ENCODE data around the gene GNPNAT1.

GNPNAT1 gene

GRCh38 chr14:52833891-52834290, 42.5 kb upstream of the GNPNAT1 start:
- TF ChIP-seq EZH2 (IDR thresholded peaks at IDR 0.05; ENCODE audit: borderline replicate concordance, low read length) = no peak
- TF ChIP-seq, protein P1, sequence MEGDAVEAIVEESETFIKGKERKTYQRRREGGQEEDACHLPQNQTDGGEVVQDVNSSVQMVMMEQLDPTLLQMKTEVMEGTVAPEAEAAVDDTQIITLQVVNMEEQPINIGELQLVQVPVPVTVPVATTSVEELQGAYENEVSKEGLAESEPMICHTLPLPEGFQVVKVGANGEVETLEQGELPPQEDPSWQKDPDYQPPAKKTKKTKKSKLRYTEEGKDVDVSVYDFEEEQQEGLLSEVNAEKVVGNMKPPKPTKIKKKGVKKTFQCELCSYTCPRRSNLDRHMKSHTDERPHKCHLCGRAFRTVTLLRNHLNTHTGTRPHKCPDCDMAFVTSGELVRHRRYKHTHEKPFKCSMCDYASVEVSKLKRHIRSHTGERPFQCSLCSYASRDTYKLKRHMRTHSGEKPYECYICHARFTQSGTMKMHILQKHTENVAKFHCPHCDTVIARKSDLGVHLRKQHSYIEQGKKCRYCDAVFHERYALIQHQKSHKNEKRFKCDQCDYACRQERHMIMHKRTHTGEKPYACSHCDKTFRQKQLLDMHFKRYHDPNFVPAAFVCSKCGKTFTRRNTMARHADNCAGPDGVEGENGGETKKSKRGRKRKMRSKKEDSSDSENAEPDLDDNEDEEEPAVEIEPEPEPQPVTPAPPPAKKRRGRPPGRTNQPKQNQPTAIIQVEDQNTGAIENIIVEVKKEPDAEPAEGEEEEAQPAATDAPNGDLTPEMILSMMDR (IDR thresholded peaks at IDR 0.05; ENCODE audit: low read length) = no peak
- Histone ChIP-seq H3K36me3 (ENCODE audit: insufficient read depth, low read length) (no peaks in the 10 kb centered on the region), H2AFZ (ENCODE audit: low read length) (no peak overlapping the region), H3K9ac (ENCODE audit: low read length) (no peak overlapping the region), H3K79me2 (ENCODE audit: insufficient read depth, low read length) (no peaks in the 10 kb centered on the region), H4K20me1 (ENCODE audit: insufficient read depth, low read length) (no peaks in the 10 kb centered on the region), H3K27me3 (ENCODE audit: insufficient read depth, low read length) (peaks cover 5% of the 10 kb centered on the region; the same call in 1 of the 2 replicates), H3K9me3 (ENCODE audit: low read length) (no peaks in the 10 kb centered on the region), H3K27ac (ENCODE audit: low read depth, low read length, poor library complexity, severe bottlenecking) (no peak overlapping the region), H3K4me1 (ENCODE audit: insufficient read depth, low read length, severe bottlenecking) (no peaks in the 10 kb centered on the region), H3K9me2 (ENCODE audit: low read depth, low read length) (no peaks in the 10 kb centered on the region), H3K4me2 (ENCODE audit: low read length) (no peak overlapping the region), H3K4me3 (ENCODE audit: low read depth, low read length, poor library complexity, severe bottlenecking) (no peak overlapping the region), H3F3A (ENCODE audit: insufficient read depth, low read length) (no peaks in the 10 kb centered on the region)

DNA sequence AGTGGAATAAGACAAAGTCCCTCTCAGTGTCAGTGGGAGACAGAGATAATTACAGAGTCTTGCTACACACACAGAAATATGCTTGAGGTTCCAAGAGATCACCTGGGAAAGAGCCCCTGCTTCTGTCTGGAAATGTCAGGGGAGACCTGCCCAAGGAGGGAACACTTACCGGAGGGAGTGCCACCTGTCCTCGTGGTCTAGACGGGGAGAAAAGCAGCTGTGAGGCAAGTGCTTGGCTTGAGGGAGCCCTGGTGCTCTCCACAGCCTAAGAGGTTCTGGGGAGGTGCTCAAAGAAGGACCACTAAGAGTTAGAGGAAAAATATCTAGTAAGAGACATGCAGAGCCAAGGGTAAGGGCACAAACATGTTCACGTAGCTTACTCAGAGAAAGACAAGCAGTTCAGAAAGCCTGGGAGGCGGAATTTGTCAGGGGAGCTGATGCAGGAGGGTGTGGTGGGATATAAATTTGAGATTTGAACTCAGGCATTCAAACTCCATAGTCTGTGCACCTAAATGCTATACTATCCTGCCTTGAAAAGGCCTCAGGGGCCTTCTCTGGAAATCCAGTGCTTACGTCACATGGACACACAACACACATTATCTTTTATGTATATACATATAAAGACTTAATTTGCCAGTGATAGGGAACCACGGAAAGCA, 38.2 kb upstream of the GNPNAT1 start:
- Histone ChIP-seq H3F3A (ENCODE audit: insufficient read depth, low read length) (no peaks in the 10 kb centered on the region), H3K36me3 (ENCODE audit: insufficient read depth, low read length) (no peaks in the 10 kb centered on the region), H4K20me1 (ENCODE audit: insufficient read depth, low read length) (no peaks in the 10 kb centered on the region), H2AFZ (ENCODE audit: low read length) (no peak overlapping the region), H3K4me3 (ENCODE audit: low read depth, low read length, poor library complexity, severe bottlenecking) (no peak overlapping the region), H3K9ac (ENCODE audit: low read length) (no peak overlapping the region), H3K27me3 (ENCODE audit: insufficient read depth, low read length) (peaks cover 5% of the 10 kb centered on the region; the same call in 1 of the 2 replicates), H3K9me3 (ENCODE audit: low read length) (no peaks in the 10 kb centered on the region), H3K79me2 (ENCODE audit: insufficient read depth, low read length) (no peaks in the 10 kb centered on the region), H3K9me2 (ENCODE audit: low read depth, low read length) (no peaks in the 10 kb centered on the region), H3K4me1 (ENCODE audit: insufficient read depth, low read length, severe bottlenecking) (no peaks in the 10 kb centered on the region), H3K27ac (ENCODE audit: low read depth, low read length, poor library complexity, severe bottlenecking) (no peak overlapping the region), H3K4me2 (ENCODE audit: low read length) (no peak overlapping the region)
- TF ChIP-seq, protein P1 (IDR thresholded peaks at IDR 0.05; ENCODE audit: low read length) = no peak
- no peak for TF ChIP-seq EZH2 (IDR thresholded peaks at IDR 0.05; ENCODE audit: borderline replicate concordance, low read length)

DNA sequence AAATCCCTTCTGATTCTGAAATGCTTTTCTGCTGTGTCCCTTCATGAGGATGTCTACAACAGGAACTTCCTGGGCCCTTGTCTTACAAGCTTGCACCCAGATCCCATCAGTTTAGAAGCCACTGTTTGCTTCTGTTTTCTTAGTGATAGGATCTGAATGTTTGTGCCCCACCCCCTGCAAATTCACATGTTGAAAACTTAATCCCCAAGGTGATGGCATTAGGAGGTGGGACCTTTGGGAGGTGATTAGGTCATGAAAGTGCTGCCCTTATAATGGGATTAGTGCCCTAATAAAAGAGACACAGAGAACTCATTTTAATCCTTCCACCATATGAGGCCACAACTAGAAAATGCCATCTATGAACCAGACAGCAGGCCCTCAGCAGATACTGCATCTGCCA, 36.0 kb upstream of the GNPNAT1 start:
- H3K27me3 ChIP-seq (ENCODE audit: insufficient read depth, low read length) = peaks cover 5% of the 10 kb centered on the region; the same call in 1 of the 2 replicates
- no peaks in the 10 kb centered on the region for H3K79me2 ChIP-seq (ENCODE audit: insufficient read depth, low read length)
- no peak overlapping the region for H3K4me3 ChIP-seq (ENCODE audit: low read depth, low read length, poor library complexity, severe bottlenecking)
- no peaks in the 10 kb centered on the region for H4K20me1 ChIP-seq (ENCODE audit: insufficient read depth, low read length)
- no peak overlapping the region for H3K9ac ChIP-seq (ENCODE audit: low read length)
- no peaks in the 10 kb centered on the region for H3K4me1 ChIP-seq (ENCODE audit: insufficient read depth, low read length, severe bottlenecking)
- H3K4me2 ChIP-seq (ENCODE audit: low read length) = no peak overlapping the region
- no peaks in the 10 kb centered on the region for H3K9me2 ChIP-seq (ENCODE audit: low read depth, low read length)
- TF ChIP-seq EZH2 (IDR thresholded peaks at IDR 0.05; ENCODE audit: borderline replicate concordance, low read length) = no peak
- TF ChIP-seq, protein P1 (IDR thresholded peaks at IDR 0.05; ENCODE audit: low read length) = no peak
- no peak overlapping the region for H2AFZ ChIP-seq (ENCODE audit: low read length)
- H3K27ac ChIP-seq (ENCODE audit: low read depth, low read length, poor library complexity, severe bottlenecking) = no peak overlapping the region
- H3K9me3 ChIP-seq (ENCODE audit: low read length) = no peaks in the 10 kb centered on the region
- H3K36me3 ChIP-seq (ENCODE audit: insufficient read depth, low read length) = no peaks in the 10 kb centered on the region
- no peaks in the 10 kb centered on the region for H3F3A ChIP-seq (ENCODE audit: insufficient read depth, low read length)
